Skin of body (tissue), 2 donors: Measurements from ENCODE around the gene CLIP2. TPM values are rescaled to one million over a fixed set of nuclear protein-coding genes. Genes with fewer than 3 reads are reported as not detected.
A peak's percentile ranks its signal among the peaks of the same experiment; 100 is the strongest.
"Not testable (repeated sequence)": the region's sequence is repeated elsewhere in the genome, so short reads cannot be mapped to it uniquely, and the experiment has no call there.

Experiments
- DNase-seq: peaks from one replicate; lab custom pipeline; 2025; lab: John Stamatoyannopoulos, UW
- total RNA-seq: library from RNA; depleted of rRNA; stranded (reverse); fragments of >200 nt; gene quantifications from one replicate; pipeline ENCODE4 v1.2.3, GENCODE V29; 2014

The CLIP2 gene
- total RNA-seq, 1 donor from 2014 or later = 19.3 TPM

DNA sequence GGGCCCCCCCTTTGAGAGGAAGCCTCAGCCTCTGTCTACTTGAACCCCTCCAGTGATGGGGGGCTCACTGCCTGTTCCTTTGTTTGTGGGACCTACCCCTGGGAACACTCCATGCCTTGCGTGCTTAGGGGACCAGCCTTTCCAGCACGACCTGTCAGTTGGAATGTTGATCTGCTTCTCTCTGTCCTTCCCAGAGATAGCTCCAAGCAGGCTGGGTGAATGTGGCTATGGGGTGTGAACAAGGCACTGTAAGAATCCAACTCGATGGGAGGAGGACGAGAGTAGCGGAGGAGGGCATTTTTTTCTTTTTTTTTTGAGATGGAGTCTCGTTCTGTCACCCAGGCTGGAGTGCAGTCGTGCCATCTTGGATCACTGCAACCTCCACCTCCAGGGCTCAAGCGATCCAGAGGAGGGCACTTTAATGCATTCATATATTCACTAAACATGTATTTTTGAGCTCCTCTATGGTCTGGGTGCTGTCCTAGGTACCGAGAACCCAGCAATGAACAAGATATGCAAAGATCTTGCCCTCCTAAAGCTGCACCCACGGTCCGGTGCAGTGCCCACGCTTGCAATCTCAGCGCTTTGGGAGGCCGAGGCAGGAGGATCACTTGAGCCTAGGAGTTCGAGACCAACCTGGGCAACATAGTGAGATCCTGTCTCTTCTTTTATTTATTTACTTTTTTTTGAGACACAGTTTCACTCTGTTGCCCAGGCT lies 8.5 kb downstream of the CLIP2 start:
- DNase-seq = no peak

DNA sequence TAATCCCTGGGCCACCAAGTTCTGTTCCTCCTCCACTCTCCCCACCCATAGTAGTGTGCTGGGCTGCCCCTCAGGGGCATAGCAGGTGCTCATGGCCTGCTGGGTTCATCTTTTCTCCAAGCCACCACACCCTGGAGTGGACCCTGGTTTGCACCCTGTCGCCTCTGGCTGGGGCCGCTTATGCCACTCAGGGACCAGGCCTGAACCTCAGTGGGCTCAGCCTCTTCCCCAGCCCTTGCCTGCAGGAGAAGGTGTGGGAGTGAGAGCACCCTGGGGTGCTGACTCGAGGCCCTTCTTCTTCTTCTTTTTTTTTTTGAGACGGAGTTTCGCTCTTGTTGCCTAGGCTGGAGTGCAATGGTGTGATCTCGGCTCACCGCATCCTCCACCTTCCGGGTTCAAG lies 10.2 kb downstream of the CLIP2 start:
- DNase-seq = no peak

- DNase-seq = no peak
These were observed 11.7 kb downstream of the CLIP2 start for GRCh38 chr7:74300926-74301325.

DNA sequence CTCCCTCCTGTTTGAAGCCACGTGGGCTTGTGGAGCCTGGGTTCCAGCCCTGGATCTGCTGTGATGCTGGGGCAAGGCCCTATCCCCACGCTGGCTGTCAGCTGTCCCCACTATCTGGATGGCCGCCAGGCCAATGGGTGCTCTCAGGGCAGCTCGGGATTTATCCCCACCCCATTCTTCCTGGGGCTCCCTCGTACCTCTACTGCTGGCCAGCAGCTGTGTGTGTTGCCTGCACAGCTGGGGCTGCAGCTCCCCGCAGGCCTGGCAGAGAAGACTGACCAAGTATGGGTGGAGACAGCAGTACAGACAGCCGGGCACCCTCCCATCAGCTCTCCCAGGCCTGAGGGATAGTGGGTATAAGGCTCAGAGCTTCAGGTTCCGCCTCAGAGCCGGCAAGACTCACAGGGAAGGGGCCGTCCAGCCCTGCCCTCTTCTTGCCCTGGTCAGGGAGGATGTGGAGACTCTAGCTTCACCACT lies 13.6 kb downstream of the CLIP2 start:
- no peak for DNase-seq

DNA sequence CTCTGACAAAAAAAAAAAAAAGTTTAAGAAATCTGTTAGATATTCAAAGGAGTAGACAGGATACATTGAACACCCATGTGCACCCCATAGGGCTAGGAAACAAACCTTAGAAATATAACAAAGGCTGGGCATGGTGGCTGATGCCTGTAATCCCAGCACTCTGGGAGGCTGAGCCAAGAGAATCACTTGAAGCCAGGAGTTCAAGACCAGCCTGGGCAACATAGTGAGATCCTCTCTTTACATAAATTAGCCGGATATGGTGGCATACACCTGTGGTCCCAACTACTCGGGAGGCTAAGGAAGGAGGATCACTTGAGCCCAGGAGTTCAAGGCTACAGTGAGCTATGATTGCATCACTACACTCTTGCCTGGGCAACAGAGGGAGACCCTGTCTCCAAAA lies 15.3 kb downstream of the CLIP2 start:
- DNase-seq = no peak

- DNase-seq = no peak
These were observed 17.0 kb downstream of the CLIP2 start for GRCh38 chr7:74306004-74306729.

DNA sequence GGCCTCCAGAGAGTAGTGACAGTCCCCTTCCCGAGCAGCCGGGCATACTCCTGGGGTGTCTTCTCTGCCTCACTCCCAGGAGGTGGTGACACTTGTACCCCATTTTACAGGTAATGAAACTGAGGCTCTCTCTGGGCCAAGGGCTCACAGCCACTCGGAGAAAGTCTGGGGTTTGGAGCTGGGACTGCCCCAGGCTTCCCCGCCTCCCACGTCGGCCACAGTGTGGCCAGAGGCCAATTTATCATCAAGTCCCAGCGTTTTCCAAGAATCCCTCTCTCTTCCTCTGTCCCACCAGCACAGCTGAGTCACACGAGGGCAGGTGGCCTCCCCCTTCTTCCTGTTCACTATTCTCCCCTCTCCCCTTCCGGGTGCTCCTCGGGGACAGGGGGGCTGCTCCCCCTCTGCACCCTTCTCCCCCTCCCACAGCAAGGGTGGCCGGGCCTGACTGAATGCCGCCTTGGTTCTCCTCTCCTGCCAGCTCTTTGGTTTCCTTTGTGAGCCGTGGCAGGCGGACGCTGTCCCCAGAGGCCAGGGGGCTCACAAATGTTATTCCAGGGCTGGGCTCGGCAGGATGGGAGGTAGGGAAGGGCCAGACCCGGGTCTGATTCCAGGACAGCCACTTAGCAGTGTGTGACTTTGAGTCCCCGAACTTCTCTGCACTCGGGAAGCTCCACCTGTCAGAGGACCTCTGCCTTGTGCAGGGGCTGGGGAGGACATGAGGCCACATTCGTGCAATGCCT lies 17.7 kb downstream of the CLIP2 start:
- peak; percentile 32 for DNase-seq

DNA sequence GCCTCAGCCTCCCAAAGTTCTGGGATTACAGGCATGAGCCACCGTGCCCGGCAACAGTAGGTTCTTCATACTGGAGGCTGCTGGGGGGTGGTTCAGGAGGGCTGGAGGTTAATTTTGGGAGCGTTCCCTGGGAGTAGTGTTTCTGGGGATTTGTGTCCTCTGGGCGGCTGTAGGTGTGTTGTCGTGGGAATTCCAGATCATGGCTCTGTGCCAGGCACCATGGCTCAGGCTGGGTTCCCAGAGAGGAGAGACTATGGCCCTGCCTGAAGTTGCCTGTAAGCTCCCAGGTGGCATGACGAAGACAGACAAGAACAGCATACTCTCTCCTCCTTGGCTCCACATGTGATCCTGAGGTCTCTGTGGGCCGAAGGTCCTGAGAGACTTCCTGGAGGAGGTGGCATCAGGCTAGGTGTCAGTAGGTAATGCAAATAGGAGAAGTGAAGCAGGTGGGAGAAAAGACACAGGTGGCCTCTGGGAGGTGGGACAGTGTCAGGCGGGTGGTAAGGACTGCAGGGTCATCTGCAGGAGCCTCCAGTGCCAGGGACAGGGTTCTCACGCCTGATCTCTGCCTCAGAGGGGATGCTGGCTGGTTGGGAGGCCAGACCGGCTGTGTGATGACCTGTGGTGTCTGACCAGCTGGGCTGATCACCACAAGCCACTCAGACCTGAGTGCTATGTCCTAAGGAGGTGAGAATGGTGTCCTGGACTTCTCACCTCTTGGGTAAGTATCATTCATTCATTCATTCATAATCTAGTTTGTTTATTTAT lies 18.7 kb downstream of the CLIP2 start:
- DNase-seq = no peak

DNA sequence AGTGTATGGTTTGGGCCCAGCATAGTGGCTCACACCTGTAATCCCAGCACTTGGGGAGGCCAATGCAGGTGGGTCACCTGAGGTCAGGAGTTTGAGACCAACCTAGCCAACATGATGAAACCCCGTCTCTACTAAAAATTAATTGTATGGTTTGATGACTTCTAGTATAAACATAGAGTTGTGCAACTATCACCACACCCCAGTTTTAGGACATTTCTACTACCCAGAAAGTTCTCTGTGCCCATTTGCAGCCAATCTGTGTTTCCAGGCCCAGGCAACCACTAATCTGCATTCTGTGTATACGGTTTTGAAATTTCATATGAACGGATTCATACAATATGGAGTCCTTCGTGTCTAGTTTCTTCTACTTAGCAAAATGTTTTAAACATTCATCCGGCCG lies 20.0 kb downstream of the CLIP2 start:
- no peak for DNase-seq

DNA sequence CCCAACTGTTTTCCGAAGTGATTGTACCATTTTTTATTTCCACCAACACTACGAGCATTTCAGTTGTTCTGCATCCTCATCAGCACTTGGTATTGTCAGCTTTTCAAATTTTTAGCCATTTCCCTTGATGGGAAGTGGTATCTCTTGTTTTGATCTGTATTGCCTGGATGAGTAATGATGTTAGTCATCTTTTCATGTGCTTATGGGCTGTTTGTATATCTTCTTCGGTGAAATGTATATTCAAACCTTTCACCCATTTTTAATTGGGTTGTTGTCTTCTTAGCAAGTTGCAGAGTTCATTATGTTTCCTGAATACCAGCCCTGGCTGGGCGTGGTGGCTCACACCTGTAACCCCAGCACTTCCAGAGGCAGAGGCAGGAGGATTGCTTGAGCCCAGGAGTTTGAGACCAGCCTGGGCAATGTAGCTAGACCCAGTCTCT lies 22.1 kb downstream of the CLIP2 start:
- no peak for DNase-seq

DNA sequence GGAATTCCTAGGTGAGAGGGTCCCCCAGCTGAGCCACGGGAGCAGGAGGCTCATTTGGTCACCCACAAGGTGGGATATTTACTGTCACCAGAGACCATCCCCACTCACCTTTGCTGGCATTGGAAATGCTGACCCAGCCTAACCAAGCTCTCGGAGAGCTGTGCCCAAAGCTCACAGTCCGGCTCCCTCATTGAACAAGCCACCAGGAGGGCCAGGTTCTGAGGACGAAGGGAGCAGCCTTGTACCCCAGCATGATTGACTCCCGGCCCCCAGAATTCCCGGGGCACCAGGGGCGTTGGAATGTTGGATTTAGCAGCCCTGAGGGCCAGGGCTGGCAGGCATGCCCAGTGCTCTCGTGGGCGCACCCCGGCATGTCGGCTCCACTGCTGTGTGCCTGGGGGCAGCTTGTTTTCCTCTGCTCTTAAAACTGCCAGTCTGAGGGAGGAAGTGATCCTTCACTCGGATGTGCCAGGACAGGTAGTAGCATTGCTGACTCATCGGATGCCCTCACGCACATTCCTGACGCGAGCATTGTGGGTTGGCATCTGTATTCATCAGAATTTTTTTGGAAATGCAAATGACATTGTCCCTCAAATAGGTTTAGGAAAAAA lies 23.3 kb downstream of the CLIP2 start:
- DNase-seq = no peak

- not testable (repeated sequence) for DNase-seq
These were observed 26.7 kb downstream of the CLIP2 start for GRCh38 chr7:74315891-74316290.

DNA sequence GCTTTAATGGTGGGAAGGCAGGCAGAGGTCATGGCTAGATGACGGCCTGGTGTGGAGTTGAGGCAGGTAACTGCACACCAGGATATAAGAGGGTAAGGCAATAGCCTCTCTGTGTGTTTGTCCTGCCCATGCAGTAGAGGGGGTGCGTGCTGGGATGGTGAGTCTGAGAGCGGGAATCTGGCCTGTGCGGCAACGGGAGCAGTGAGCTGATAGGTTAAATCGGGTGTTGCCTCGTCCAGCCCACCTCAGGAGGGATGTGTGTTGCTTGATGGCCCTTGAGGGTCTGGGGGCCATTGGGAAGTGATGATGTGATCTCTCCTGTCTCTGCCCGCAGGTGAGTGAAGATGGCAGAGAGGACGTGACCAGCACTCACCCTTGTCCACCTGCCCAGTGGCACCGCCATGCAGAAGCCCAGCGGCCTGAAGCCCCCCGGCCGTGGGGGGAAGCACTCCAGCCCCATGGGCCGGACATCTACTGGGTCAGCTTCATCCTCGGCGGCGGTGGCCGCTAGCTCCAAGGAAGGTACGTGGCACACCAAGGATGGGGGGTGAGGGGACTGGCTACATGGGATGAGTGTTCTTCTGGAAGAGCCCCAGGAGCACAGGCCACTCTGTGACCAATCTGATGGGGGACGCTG lies 28.1 kb downstream of the CLIP2 start:
- DNase-seq = no peak

DNA sequence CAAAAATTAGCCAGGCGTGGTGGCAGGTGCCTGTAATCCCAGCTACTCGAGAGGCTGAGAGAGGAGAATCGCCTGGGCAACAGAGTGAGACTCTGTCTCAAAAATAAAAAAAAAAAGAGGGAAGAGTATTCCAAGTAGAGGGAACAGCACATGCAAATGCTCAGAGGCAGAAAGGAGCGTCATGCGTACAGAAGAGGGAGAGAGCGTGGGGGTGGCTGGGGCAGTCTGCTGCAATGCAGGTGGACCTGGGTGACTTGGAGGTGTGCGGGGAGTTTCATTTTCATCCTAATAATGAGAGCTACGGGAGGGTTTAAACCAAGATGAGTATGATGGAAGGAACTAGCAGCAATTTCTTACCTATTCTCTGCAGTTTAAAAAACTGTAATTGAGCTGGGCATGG lies 28.8 kb downstream of the CLIP2 start:
- no peak for DNase-seq

- DNase-seq = no peak
These were observed 31.5 kb downstream of the CLIP2 start for GRCh38 chr7:74320645-74321221.

GRCh38 chr7:74322892-74323291 lies 33.7 kb downstream of the CLIP2 start:
- not testable (repeated sequence) for DNase-seq

GRCh38 chr7:74324531-74325209 lies 35.5 kb downstream of the CLIP2 start:
- DNase-seq = no peak

- DNase-seq = no peak
These were observed 36.0 kb downstream of the CLIP2 start for GRCh38 chr7:74325210-74325565.

DNA sequence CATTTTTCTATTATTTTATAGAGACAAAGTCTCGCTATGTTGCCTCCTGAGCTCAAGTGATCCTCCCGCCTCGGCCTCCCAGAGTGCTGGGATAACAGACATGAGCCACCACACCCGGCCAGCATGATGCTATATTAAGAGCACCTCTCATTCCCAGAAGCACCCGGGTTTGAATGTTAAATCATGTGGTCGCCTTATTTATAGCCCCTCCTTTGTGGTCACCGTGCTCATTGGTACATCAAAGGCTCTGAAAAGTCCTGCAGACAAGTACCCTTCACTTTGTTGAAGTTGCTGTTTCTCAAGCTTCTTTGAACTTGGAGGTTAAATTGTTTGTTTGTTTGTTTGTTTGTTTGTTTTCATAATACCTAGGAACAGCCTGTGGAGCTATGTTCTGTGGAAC lies 40.0 kb downstream of the CLIP2 start:
- no peak for DNase-seq
